Stomach smooth muscle (tissue), 2 donors: ENCODE data around the gene SP9.

Source experiments
- H3K27ac ChIP-seq: one replicate; pipeline ENCODE4 v1.7.0; 2013; ENCODE audit warnings: mild to moderate bottlenecking, low read length, inconsistent platforms
- H3K27me3 ChIP-seq, 2 donors: one replicate each; pipeline ENCODE4 v1.7.0; 2013; ENCODE audit warnings: low read length in 2 of 2; ENCODE audit not compliant: insufficient read depth in 2 of 2, control insufficient read depth in 1 of 2
- H3K36me3 ChIP-seq, 2 donors: one replicate each; pipeline ENCODE4 v1.7.0; 2013; ENCODE audit warnings: low read length in 2 of 2; ENCODE audit not compliant: control insufficient read depth in 2 of 2, insufficient read depth in 2 of 2
- H3K4me1 ChIP-seq: one replicate; pipeline ENCODE4 v1.7.0; 2013; ENCODE audit warnings: low read length; ENCODE audit not compliant: control insufficient read depth, insufficient read depth
- H3K4me3 ChIP-seq, 2 donors: one replicate each; pipeline ENCODE4 v1.7.0; 2013; ENCODE audit warnings: low read length in 2 of 2
- H3K9ac ChIP-seq, 2 donors: one replicate each; pipeline ENCODE4 v1.7.0; 2013; ENCODE audit warnings: low read length in 2 of 2, mild to moderate bottlenecking in 1 of 2
- H3K9me3 ChIP-seq, 2 donors: one replicate each; pipeline ENCODE4 v1.7.0; 2013; ENCODE audit warnings: low read length in 2 of 2; ENCODE audit not compliant: control insufficient read depth in 2 of 2
- donor health status: healthy.
- donor health status: Pancreatic carcinoma.

SP9 gene

DNA sequence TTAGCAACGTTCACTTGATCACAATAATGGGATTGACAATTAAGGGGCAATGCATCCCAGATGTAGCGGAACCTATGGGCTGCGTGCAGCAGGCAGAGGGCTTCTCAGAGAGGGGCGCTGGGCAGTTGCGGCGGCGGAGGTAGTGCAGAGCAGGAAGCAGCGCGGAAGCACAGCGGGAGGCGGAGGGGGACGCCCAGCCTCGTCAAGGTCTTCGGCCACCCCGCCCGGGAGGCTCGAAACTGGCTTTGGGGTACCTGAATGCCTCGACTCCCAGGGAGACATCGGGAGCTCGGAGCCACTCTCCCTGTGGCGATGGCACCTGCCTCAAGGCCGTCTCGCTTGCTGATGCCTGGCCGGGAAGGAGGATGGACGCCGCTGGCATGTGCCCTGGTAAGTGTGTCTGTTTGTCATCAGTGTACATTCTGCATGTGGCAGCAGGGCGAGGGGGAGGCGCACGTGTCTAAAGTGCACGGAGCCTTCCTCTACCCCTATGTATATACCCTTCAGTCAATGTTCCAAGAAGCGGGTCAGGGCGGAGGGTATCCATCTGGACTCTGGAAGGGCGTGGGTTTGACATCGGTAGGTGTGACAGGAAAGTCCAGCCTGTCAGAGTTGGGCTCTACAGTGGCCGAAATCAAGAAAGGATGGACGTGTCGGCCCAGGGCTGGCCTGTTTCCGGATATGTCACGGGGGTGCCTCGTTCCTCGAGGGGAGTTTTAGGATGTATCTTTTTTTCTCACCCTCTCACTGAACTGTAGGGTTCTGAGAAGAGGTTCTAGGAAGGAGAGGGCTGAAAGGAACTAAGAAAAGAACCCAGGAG is 7.5 kb upstream of the SP9 start:
- no peaks in the 10 kb centered on the region for H3K36me3 ChIP-seq
- no peaks in the 10 kb centered on the region for H3K9me3 ChIP-seq
- H3K9ac ChIP-seq: no peak overlapping the region
- peak overlapping the region; percentile 48 to 58 for H3K4me3 ChIP-seq
- no peak overlapping the region for H3K27ac ChIP-seq
- peaks cover 13% of the 10 kb centered on the region for H3K4me1 ChIP-seq
- H3K27me3 ChIP-seq: peaks cover 53 to 65% of the 10 kb centered on the region in 2 donors

- Histone ChIP-seq H3K27ac (no peak overlapping the region), H3K4me1 (peaks cover 13% of the 10 kb centered on the region), H3K36me3 (no peaks in the 10 kb centered on the region), H3K9me3 (no peaks in the 10 kb centered on the region), H3K4me3 (peak overlapping the region in 1 of 2 donors; percentile 48), H3K27me3 (peaks cover 59 to 70% of the 10 kb centered on the region in 2 donors), H3K9ac (no peak overlapping the region)
Measured at GRCh38 chr2:174327841-174328113, 7.0 kb upstream of the SP9 start.

- Histone ChIP-seq H3K36me3 (no peaks in the 10 kb centered on the region), H3K9me3 (no peaks in the 10 kb centered on the region), H3K4me3 (no peak overlapping the region), H3K27me3 (peaks cover 64 to 76% of the 10 kb centered on the region in 2 donors), H3K27ac (no peak overlapping the region), H3K4me1 (peaks cover 18% of the 10 kb centered on the region), H3K9ac (no peak overlapping the region)
Measured at GRCh38 chr2:174328114-174328960, 6.4 kb upstream of the SP9 start.

DNA sequence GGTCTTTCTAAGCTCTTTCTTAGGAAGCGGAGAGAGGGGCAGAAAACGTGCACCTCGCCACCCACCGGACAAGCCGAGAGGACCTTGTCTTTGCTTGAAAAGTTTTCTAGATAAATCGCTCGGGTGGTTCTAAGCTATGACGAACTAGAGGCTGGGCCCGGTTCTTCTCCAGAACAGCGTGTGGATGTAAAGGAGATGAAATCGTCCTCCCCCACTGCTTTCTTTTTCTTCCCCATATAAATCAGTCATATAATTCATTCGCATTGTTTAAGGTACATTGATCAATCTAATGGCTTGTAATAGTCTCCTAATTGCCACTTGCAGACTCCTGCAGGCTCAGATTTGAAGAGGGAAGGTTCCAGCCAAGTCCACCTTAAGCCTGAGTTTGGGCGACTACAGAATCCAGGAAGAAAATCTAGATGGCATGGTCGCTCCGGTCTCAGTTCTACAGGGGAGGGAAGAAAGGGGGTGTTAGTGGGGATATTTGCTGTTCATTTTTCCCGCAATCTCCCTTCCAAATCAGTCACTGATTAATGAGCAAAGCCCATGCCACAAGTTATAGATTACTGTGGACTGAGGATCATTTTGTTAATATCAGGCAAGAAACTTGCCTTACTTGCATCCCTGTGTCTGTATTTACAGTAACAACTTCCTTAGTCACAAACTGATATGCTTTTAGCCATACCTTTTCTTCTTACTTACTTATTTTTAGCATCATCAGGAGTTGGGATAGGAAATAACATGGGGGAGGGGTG is 5.6 kb upstream of the SP9 start:
- Histone ChIP-seq H3K9ac (no peak overlapping the region), H3K4me3 (no peak overlapping the region), H3K9me3 (no peaks in the 10 kb centered on the region), H3K27me3 (peaks cover 72 to 84% of the 10 kb centered on the region in 2 donors), H3K36me3 (no peaks in the 10 kb centered on the region), H3K27ac (no peak overlapping the region), H3K4me1 (peaks cover 26% of the 10 kb centered on the region)

DNA sequence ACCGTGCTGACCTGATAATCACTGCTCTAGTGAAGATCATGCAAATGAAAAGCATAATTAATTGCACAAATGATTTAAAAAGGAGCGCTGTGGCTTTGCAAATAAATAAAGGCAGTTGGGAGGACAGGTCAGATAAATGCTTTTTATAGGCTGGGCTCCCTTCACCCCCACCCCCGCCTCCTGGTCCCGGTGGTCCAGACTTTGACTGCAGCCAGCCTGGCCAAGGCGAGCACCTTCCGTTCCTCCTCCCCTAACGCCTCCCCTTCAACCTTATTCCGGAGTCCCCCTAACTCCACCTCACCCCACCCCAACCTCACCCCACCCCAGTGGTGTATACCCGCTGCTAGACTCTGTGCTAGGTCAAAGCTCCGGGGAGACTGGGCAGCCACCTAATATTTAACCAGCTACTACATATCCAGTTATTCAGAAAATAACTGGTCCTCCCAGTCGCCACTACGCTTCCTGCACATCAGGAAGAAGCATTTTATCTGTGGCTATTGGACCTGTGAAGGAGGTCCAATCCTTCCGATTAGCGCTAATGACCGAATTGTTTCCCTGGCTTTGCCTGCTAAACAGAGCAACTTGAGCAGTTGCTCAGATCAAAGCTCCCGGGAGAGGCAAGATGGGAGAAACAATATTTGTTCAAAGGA is 3.7 kb upstream of the SP9 start:
- Histone ChIP-seq H3K4me1 (peaks cover 33% of the 10 kb centered on the region), H3K36me3 (no peaks in the 10 kb centered on the region), H3K9ac (no peak overlapping the region), H3K9me3 (no peaks in the 10 kb centered on the region), H3K4me3 (no peak overlapping the region), H3K27me3 (peaks cover 89 to 96% of the 10 kb centered on the region in 2 donors), H3K27ac (no peak overlapping the region)

- Histone ChIP-seq H3K27ac (no peak overlapping the region), H3K4me3 (no peak overlapping the region), H3K4me1 (peaks cover 33% of the 10 kb centered on the region), H3K9me3 (no peaks in the 10 kb centered on the region), H3K9ac (no peak overlapping the region), H3K36me3 (no peaks in the 10 kb centered on the region), H3K27me3 (peaks cover 90 to 97% of the 10 kb centered on the region in 2 donors)
Measured at GRCh38 chr2:174331595-174332216, 3.0 kb upstream of the SP9 start.

GRCh38 chr2:174332217-174332963 is 2.4 kb upstream of the SP9 start:
- H3K27ac ChIP-seq: no peak overlapping the region
- no peak overlapping the region for H3K9ac ChIP-seq
- no peaks in the 10 kb centered on the region for H3K9me3 ChIP-seq
- no peaks in the 10 kb centered on the region for H3K36me3 ChIP-seq
- no peak overlapping the region for H3K4me3 ChIP-seq
- peaks cover 86 to 96% of the 10 kb centered on the region in 2 donors for H3K27me3 ChIP-seq
- peaks cover 32% of the 10 kb centered on the region for H3K4me1 ChIP-seq

GRCh38 chr2:174333017-174333371 is 1.8 kb upstream of the SP9 start:
- Histone ChIP-seq H3K4me1 (peaks cover 34% of the 10 kb centered on the region), H3K9ac (no peak overlapping the region), H3K4me3 (no peak overlapping the region), H3K36me3 (no peaks in the 10 kb centered on the region), H3K27me3 (peaks cover 86 to 96% of the 10 kb centered on the region in 2 donors), H3K27ac (no peak overlapping the region), H3K9me3 (no peaks in the 10 kb centered on the region)

DNA sequence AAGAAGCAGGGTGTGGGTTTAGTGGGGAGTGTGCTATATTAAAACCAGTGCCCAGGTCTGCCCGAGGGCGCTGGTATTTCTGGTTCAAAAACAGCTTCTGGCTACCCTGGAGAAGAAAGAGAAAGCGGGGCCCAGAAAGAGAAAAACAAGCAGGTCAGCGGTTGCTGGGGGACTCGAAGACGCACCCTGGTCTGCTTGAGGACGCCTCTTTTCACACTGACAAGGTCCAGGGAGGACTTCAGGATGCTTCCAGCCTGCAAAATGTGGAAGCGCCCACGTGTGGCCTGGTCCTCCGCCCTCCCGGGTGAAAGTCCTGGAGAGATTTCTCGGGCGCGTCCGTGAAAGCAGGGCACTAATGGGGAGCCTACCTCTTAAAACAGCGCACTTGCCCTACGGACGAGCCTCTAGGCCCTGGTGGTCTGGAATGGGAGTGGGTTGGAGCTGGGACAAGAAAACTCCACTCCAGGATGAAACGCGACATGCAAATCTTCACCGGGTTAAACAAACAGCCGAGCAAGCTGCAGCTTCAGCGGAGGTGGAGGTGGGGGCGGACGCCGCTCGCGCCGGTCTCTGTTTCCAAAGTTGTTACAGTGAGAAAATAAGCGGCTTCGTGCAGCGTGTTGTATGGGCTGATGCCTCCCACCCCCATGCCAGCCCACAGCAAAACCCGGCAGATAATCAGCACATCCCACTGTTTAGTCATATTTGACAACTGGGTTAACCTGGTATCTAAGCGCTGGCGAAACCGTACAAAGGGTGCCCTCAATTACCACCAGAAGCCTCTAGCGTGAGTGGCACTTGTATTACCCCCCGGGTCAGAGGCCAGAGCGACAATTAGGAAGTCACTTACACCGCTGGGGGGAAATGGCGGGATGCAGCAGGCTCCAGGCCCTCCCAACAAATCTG is 1.1 kb upstream of the SP9 start:
- Histone ChIP-seq H3K9me3 (no peaks in the 10 kb centered on the region), H3K4me1 (peaks cover 34% of the 10 kb centered on the region), H3K27ac (no peak overlapping the region), H3K4me3 (peak overlapping the region in 1 of 2 donors; percentile 35), H3K36me3 (no peaks in the 10 kb centered on the region), H3K9ac (no peak overlapping the region), H3K27me3 (peaks cover 83 to 98% of the 10 kb centered on the region in 2 donors)
